ENCODE measurements around the gene RPUSD3.

GRCh38 chr3:9820543-9820942 lies 23.3 kb downstream of the RPUSD3 start:
- TF ChIP-seq GTF2E2 (tag; IDR thresholded peaks at IDR 0.05) (no peak), CTCF (IDR thresholded peaks at IDR 0.05 in 2 of 3, conservative IDR thresholded peaks at IDR 0.05 in 1 of 3; ENCODE audit: insufficient read depth in 2 of 3, low read depth in 1 of 3, low read length in 3 of 3) (no peak), USF1 (CRISPR knock-in tag; IDR thresholded peaks at IDR 0.05) (no peak), STAT6 (CRISPR knock-in tag; IDR thresholded peaks at IDR 0.05) (no peak), CREB1 (IDR thresholded peaks at IDR 0.05) (no peak), CREB1 (CRISPR knock-in tag; IDR thresholded peaks at IDR 0.05) (no peak)

Measured in K562 (cell line).